GF-D8 (cell line): ENCODE data around the gene DHX8.

Source experiments
- DNase-seq: peaks from one replicate; lab custom pipeline; 2025; lab: John Stamatoyannopoulos, UW

The DHX8 gene

DNA sequence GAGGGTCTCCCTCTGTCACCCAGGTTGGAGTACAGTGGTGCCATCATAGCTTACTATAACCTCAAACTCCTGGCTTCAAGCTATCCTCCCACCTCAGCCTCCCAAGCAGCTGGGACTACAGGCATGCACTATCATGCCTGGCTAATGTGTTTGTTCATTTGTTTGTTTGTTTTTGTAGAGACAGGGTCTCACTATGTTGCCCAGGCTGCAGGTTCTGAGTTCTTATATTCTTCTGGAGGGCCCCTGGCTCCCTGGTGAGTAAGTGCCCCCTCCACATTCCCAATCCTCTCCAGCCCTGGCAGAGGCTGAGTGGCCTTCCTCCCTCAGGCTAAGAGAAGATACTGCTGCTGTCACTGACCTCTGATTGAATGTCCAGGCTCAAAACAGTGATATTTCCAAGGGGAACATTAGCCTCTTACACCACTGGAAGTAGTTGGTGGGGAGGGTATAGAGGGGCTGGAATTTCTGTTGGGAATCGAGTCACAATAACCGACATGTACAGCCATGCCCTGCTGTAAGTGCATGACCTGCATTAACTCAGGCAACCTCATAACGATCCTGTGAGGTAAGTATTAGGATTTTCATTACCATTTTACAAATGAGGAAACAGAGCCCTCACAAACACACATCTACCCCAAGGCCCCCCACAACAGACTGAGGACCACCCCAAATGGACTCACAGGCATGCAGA is 65.1 kb downstream of the DHX8 start:
- no peak for DNase-seq

DNA sequence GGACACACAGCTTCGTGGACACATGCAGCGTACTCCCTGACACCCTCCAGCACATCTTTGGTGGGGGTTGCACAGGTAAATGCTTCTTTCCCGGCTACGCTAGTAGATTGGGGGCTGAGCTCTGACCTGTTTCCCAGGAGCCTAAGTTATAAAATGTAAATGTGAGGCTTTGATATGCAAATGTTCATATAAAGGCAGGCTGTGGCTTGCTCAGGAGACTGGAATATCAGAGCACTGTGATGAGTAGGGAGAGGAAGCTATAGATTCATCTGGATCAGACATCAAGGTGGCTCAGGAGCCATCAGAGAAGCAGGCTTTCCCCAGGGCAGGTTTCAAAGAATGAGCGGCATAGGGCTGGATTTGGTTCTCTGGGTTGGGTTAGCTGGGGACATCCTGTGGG is 65.7 kb downstream of the DHX8 start:
- no peak for DNase-seq

DNA sequence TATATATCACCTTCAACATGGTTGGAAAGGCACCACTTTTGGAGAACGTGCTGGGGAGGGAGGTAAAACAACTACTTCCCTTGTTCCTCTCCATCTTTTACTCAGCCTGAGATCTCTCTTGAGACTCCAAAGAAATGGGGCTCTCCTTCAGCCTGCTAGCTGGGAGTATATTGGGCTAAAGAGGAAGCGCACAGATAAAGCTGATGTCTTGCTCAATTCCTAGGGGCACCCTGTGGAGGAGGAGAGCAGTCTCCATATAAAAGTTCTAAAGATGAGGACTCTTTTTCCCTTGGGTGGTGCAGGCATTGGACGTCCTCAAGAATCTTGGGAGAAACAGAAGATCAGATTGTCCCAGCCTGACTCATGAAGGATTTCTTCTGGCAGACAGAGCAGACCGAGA is 67.0 kb downstream of the DHX8 start:
- DNase-seq: no peak

DNA sequence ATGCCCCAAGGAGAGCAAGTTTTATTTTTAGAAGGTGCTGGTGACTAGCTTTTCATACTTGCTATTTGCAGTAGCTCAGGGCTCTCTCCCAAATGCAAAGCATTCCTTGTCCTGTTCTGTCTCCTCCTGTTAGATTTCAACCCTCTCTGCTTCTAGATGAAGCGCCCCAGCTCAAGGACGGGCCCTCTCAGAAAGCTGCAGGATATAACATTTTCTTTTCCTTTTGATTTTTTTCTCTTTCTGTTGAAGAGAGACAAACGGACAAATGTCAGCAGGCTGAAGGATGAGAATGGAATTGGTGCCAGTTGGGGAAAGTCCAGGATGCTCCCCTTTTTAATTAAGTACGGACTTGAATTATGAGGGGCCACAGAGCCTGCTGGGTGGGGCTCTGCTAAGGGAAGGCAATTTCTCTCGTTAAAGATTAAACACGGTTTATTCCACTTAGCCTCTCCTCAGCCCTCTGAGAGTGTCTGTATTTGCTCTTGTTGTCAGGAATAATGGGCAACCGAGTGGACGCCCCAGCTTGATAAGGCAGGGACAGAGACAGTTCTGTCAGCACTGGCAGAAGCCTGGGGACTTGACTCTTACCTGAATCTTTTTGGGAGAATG is 68.6 kb downstream of the DHX8 start:
- no peak for DNase-seq

DNA sequence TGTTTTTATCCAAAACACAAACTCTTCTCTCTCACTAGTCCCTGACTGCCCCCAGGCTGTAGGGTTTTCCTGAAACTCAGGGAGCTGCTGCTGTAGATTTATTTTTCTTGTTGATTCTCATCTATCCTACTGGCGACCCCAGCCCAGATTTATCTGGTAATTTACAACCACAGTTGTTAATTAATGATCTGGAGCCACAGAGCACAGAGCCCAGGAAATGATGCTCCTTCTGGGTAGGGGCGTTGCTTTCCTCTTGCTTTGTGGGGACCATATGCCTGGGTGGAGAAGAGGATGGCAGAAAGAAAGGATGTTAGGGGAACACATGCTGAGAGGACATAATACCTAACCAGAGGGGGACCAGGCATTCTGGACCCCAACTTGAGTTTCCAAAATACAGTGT is 69.8 kb downstream of the DHX8 start:
- DNase-seq: no peak

DNA sequence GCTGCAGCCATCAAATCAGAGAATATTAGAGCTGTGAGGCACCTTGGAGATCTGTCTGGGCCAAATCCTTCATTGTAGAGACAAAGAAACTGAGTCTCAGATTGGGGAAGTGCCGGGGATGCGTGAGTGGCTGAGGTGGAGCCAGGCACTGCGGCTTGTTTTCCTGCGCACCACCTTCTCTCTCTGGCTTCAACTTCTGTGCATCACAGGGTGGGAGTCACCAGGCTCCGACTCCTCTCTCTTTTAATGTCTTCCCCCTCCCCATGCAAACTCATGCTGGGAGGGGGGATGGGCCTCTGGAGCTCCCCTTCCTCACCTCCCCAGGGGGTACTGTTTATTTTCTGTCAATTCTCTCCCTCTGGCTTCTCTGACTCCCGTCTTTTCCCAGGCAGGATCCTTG is 71.1 kb downstream of the DHX8 start:
- DNase-seq: no peak

DNA sequence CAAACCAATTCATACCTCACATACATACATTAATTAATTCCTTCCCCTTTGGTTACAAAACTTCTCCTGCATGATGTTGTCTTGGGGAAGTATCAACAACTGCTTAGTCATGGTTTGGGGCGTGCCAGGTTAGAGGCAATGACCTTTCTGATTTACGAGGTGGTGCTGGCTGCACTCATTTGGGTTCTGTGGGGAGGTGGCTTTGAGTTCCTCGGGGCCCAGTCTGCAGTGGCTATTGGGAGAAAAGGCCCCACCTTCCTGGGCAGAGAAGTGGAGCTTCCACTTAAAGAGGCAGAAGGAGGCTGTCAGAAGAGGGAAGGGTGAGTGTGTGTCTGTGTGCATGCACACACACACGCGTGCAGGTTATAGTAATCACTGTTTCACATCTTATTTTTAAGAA is 72.5 kb downstream of the DHX8 start:
- peak; percentile 29 for DNase-seq

DNA sequence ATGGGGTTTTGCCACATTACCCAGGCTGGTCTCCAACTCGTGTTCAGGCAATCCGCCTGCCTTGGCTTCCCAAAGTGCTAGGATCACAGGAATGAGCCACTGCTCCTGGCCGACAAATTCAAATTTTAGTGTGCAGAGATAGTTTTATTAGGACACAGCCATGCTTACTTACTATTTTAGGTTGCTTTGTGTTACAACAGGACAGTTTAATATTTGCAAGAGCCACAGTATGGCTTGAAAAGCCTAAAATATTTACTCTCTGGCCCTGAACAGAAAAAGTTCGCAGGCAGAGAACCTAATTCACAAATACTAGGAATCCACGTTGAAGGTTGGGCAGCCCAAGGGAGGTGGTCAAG is 75.0 kb downstream of the DHX8 start:
- DNase-seq: no peak

DNA sequence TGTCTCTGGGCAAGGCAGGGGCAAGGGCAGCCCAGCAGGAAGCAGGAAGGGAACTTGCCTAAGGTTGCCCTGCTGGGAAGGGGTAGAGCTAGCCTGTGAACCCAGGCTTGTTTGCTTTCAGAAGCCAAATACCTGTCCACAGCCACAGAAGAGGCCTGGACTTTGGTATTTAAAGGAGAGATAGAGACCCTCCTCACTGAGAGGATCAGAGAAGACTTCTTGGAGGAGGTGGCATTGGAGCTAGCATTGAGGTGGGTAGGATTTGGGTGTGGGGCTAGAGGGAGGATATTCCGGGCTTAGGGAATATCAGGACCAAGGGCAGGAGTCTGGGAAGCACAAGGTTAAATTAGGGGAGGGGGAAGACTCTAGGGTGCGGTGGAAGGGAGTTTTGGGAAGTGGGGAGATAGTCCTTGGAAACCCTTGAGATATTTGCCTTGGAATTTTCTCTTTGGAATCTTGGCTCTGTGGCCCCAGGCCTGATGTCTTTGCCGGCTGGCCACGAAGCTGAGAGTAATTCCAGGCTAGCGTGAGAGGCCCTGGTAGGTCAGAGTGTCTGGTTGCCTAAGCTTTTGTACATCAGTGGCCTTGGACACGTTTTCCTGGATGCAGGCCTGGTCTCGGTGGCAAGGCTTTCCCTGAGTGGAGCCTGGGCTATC is 75.5 kb downstream of the DHX8 start:
- DNase-seq: no peak

DNA sequence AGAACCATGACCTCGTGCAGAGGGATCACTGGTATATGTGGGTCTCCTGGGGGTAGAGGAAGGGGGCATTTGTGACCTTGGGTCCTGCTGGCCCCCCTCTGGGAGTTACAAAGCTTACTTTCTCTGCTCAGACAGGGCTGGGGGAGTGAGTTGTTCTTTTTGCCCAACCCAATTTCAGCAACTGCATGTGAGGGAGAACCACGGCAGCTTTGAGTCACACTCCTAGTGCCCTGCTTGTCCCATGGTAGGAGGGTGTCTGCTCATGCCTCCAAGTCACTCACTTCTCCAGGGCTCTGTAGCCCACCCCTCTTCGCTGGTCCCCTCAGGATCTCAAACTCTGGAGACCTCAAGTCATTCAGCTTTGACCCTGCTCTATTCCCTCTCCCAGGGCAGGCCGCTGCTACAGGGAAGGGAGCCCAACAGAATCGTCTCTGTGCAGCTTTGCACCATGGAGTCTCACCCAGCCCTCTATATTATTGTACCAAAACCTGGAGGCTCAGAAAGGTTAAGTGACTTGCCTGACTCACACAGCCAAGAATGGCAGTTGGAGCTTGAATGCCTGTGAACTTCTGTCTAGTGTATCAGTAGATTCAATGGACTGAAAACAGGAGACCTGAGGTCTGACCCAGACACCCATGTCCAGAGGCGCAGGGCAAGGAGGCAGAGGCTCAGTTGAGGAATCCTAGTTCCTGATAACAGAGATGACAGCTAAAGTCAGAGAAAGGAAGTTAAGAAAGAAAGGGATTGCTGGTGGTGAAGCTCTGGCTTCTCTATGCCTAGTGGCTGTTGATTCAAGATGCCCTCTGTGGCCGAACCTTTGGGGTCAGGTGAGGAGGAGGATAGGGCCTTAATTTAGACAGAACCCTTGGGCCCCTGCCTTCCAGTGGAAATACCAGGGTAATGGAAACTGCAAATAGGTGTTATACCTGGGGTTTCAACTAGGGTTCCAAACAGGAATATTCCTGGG is 77.0 kb downstream of the DHX8 start:
- no peak for DNase-seq

DNA sequence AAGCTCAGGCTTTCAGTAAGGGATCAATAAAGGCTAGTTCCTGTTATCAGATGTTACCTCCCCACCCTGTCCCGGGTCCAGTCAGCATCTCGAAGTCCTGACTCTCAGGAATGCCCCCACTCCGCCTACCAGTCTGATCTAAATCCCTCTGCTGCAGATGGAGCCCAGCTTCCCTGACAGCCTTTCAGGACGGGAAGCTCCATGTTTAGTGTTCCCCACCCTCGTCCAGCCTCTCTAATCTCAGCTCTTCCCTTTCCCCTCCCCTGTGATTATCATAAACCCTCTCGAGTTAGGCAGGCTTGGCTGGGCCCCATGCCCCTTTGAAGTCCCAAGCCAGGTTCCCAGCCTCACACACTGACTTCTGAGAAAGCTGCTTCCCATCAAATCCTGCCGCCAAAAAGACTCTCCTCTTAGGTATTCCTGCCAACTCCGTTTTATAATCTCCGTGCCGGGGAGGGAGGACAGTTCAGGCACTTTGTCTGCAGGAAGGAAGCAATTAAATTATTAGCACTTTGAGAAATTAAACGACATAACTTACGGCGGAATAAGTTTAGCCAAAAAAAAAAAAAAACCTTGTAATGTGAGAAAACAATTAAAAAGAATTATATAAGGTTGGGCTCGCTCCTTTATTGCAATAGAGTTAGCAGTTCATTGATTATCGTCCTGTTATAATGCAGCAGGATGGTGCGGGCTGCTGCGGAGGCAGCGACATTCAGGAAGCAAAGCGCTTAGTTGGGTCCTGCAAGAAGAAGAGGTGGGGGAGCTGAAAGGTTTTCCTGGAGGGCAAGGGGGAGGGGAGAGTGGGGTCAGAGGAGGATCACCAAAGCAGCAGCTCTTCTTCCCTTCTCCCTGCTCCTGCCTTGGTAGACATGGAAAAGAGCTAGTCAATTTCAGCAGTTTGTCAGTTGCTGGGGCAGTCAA is 79.2 kb downstream of the DHX8 start:
- DNase-seq: no peak

DNA sequence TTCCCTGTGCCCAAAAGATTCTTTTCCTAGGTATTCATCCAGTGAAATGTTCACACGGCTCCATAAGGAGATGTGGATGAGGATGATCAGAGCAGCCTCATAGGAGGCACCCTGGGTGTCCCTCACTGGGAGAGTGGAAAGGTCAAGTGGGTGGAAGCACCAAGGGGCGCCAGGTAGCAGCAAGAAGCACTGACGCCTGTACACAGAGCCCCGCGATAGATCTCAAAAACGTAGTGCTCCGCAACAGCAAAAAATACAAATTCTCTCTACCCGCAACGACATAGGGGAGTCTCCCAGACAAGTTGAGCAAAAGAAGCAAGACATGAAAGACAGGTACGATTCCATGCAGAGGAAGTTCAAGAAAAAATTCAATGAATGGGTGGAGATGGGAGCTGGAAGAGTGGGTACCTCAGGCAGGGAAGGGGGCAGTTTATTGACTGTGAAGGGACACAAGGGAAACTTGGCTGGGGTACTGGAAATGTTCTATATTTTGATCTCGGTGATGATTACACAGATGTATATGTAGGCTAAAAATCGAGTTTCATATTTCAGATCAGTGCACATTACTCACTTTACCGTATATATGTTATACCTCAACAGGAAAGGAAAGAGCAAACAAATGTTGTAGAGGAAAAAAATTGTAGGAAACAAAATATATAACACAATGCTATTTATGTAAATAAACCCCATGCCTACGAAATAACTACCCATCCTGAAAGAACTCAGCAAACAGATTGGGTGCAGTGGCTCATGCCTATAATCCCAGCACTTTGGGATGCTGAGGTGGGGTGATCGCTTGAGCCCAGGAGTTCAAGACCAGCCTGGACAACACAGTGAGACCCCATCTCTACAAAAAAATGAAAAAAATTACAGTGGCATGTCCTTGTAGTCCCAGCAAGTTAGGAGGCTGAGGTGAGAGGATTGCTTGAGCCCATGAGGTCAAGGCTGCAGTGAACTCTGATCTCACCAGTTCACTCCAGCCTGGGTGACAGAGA is 80.1 kb downstream of the DHX8 start:
- DNase-seq: no peak

DNA sequence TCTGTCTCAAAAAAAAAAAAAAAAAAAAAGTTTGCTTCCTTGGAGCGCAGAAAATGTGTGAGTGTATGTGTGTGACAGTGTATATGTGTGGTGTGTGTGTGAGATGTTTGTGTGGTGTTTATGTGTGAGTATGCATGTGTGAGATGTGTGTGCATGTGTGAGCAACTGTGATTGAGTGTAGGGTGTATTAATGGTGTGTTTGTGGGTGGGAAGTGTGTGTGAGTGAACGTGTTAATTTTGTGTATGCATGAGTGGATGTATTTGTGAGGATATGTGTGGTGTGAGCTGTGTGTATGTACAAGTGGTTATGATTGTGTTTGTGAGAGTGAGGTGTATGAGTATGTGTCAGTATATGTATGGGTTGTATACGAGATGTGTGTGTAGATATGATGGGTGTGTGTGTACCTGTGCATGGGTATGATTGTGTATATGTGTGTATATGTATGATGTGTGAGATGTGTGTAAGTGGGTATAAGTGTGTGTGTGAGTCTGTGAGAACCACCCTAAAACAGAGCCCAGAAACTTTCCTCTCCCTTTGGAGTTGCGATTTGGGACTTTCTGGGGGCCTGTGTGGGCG is 84.8 kb downstream of the DHX8 start:
- no peak for DNase-seq

DNA sequence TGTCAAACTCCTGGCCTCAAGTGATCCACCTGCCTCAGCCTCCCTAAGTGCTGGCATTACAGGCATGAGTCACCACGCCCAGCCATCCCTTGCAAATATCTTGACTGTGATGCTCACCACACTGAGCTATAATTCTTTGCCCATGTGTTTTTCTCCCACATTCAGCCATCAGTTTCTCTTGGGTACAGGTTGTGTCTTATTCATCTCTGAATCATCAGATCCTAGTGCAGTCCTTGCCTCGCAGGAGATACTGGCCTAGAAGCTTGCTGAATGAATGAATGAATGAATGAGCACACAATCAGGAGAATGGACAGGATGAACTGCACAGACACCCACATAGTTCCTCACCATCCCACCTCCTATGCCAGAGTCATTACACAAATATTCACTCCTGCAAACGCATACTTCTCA is 86.7 kb downstream of the DHX8 start:
- DNase-seq: no peak

DNA sequence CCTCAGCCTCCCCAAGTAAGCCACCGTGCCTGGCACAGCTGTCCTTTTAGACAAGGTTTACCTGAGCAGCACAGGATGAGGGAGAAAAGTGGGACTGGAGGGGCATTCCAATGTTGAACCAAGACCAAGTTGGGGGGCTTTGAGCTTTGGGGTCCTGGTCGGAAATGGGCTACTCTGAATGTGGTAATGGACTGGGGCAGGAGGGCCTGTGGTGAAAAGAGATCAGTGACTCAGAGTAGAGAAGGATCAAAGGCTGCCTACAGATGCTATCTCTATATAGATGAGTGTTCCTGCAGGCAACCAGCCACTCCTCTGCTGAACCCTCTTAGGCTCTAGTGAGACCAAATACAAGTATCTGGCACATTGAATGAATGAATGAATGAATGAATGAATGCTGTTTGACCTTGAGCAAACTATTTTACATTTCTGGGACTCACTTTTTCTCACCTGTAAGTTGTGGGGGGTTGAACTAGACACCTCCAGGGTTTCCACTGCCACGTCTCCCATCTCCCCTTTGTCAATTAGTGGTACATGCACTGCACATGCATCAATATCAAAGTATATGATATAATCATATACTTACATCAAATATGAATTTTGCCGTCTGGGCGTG is 88.7 kb downstream of the DHX8 start:
- DNase-seq: no peak

DNA sequence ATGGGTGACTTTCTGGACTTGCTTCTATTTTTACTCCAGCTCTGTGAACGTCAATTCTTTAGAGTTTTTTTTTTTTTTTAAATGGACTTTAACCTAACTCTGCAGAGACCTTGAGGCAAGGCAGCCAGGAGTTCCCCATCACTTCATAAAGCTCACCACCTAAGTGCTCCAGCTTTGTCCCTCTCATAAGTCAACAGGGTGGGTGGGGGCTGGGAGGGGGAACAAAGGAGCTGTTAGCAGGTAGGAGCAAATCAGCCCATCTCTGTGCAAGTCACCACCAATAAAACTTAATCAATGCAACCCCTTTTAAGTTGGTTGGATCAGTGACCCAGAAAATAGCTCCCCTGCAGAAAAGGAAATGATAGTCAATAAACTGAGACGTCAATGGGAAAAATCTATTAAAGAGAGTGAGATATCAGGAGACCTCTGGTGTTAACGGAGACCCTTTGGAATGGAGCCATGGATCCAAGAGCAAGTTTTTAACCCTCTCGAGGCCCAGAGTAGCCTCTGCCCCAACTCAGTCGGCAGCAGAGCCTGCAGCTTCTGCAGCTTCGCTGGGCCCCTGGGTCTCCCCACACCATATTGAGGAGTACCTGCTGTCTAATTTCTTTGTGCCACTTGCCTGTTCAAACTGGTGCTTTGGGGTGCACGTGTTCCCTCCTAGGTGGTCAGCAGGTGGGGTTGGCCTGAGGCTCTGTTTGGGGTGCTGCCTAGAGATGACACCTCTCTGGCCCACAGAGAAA is 90.0 kb downstream of the DHX8 start:
- no peak for DNase-seq

DNA sequence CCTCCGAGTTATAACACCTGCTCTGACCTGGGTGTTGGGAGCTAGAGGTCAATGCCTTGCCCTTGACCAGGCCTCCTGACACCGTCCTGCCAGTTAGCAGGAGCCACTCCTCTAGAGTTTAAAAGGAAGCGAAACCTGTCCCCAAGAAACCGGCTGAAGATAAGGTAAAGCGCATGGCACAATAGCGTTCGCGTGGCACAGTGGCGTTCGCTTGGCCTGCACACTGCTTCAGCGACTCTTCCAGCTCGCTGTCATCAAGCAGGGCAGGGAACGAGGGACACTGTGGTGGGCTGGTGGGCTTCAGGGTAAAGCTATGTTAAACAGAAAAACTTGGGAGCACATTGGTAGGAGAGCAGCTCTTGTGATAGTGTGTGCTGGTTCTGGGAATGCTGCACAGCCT is 90.6 kb downstream of the DHX8 start:
- no peak for DNase-seq

DNA sequence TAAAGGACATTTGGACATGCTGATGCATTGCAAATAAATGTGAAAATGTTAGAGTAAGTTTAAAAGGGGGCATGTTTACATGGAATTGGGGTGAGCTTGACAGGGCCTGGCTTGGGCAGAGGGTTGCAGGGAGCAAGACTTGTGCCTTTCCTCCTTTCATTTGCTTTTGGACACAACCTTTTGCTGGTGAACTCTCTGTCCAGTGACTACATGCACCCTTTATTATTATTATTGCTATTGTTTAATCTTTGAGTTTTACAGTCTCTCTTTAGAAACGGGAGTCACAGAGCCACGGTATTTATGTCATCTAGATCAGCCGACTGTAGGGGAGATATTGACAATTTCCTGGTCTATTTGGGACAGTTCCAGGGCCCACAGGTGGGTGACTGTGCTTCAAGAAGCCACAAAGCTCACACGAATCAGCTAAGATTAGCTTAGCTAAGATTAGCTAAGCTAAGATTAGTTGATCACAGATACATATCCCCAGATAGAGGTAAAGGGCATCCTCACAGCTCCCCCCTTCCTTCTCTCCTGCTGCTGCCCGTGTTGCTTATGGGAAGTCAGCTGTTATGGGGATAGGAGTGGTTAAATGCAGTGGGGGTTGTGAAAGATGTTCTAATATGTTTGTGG is 91.2 kb downstream of the DHX8 start:
- no peak for DNase-seq
